GM23338 (cell line): ENCODE data around the gene SAPCD1. TPM values are rescaled to one million over a fixed set of nuclear protein-coding genes. Genes with fewer than 3 reads are reported as not detected.

Experiments used
- ATAC-seq: fragments of 200-7000 bp; cut with Tn5 transposase; 3 replicates; pipeline ENCODE4 v1.9.1; 2020
- DNase-seq: peaks from one replicate; pipeline ENCODE4 v3.0.0-alpha.2; 2015; ENCODE audit warnings: low spot score
- H2AFZ ChIP-seq: fragments of 200-600 bp; sonication (generic); 2 replicates; pipeline ENCODE4 v1.8.0; 2016; ENCODE audit warnings: antibody characterized with exemption, mild to moderate bottlenecking, moderate library complexity
- H3F3A ChIP-seq: fragments of 200-600 bp; sonication (generic); replicated peaks from 2 replicates; pipeline ENCODE4 v1.8.0; 2017; ENCODE audit warnings: antibody characterized with exemption, mixed run types, low read depth
- H3K27ac ChIP-seq: fragments of 200-600 bp; sonication (generic); 2 replicates; pipeline ENCODE4 v1.6.1; 2016; ENCODE audit warnings: low read depth
- H3K27me3 ChIP-seq: fragments of 200-600 bp; sonication (generic); 2 replicates; pipeline ENCODE4 v1.8.0; 2016; ENCODE audit warnings: mild to moderate bottlenecking, mixed run types, moderate library complexity; ENCODE audit not compliant: insufficient read depth
- H3K36me3 ChIP-seq: fragments of 200-600 bp; sonication (generic); 2 replicates; pipeline ENCODE4 v1.8.0; 2016; ENCODE audit warnings: mild to moderate bottlenecking; ENCODE audit not compliant: insufficient read depth
- H3K4me1 ChIP-seq: fragments of 200-600 bp; sonication (generic); 2 replicates; pipeline ENCODE4 v1.8.0; 2016; ENCODE audit warnings: mild to moderate bottlenecking, moderate library complexity; ENCODE audit not compliant: insufficient read depth
- H3K4me2 ChIP-seq: fragments of 200-600 bp; sonication (generic); 2 replicates; pipeline ENCODE4 v1.7.1; 2017; ENCODE audit warnings: mixed run types
- H3K4me3 ChIP-seq: fragments of 200-600 bp; sonication (generic); 2 replicates; pipeline ENCODE4 v1.6.1; 2016; ENCODE audit warnings: mixed run types
- H3K79me2 ChIP-seq: fragments of 200-600 bp; sonication (generic); replicated peaks from 2 replicates; pipeline ENCODE4 v1.8.0; 2017; ENCODE audit warnings: mild to moderate bottlenecking; ENCODE audit not compliant: insufficient read depth
- H3K9me2 ChIP-seq: fragments of 200-600 bp; sonication (generic); 2 replicates; pipeline ENCODE4 v1.8.0; 2017; ENCODE audit not compliant: insufficient read depth
- H4K20me1 ChIP-seq: fragments of 200-600 bp; sonication (generic); replicated peaks from 2 replicates; pipeline ENCODE4 v1.8.0; 2017; ENCODE audit warnings: mild to moderate bottlenecking; ENCODE audit not compliant: insufficient read depth
- H3K27ac Mint-ChIP-seq: 2 replicates; pipeline ENCODE4 v1.8.0; 2020; ENCODE audit warnings: inconsistent platforms, mild to moderate bottlenecking, moderate library complexity, mixed read lengths
- H3K27me3 Mint-ChIP-seq: 3 replicates; pipeline ENCODE4 v1.8.0; 2022; ENCODE audit warnings: low read depth, mild to moderate bottlenecking, moderate library complexity, mixed read lengths, inconsistent platforms; ENCODE audit not compliant: insufficient read depth, poor library complexity
- H3K36me3 Mint-ChIP-seq: 3 replicates; pipeline ENCODE4 v1.8.0; 2021; ENCODE audit warnings: low read depth, mild to moderate bottlenecking, inconsistent platforms, moderate library complexity, mixed read lengths
- H3K4me1 Mint-ChIP-seq: 3 replicates; pipeline ENCODE4 v1.8.0; 2020; ENCODE audit warnings: mild to moderate bottlenecking, inconsistent platforms, mixed read lengths
- H3K4me3 Mint-ChIP-seq: 3 replicates; pipeline ENCODE4 v1.8.0; 2021; ENCODE audit warnings: moderate library complexity, mild to moderate bottlenecking, inconsistent platforms, mixed read lengths
- H3K9me3 Mint-ChIP-seq: 3 replicates; pipeline ENCODE4 v1.8.0; 2020; ENCODE audit warnings: moderate library complexity, mild to moderate bottlenecking, inconsistent platforms, mixed read lengths
- CREB1 ChIP-seq: fragments of 250-450 bp; sonication (Bioruptor Pico); IDR thresholded peaks from 2 replicates; pipeline ENCODE4 v1.5.0; 2020; ENCODE audit warnings: low read depth, mild to moderate bottlenecking, moderate library complexity
- EZH2 ChIP-seq: fragments of 200-600 bp; sonication (generic); IDR thresholded peaks from one replicate; pipeline ENCODE4 v1.8.0; 2017; ENCODE audit warnings: antibody characterized with exemption, mild to moderate bottlenecking, low read depth; ENCODE audit not compliant: unreplicated experiment
- ZNF331 ChIP-seq: fragments of 250-450 bp; sonication (Bioruptor Pico); IDR thresholded peaks from 2 replicates; pipeline ENCODE4 v1.5.0; 2020; ENCODE audit warnings: low read depth, mild to moderate bottlenecking, moderate library complexity
- polyA plus RNA-seq: library from polyadenylated mRNA; unstranded; fragments of >200 nt; fragmentation: Nextera tagmentation; extraction: Ambion mirVana; gene quantifications from 2 replicates; pipeline ENCODE4 v1.2.1, GENCODE V29; 2016
- total RNA-seq: library from RNA; depleted of rRNA; stranded (reverse); fragments of >200 nt; shearing (Covaris generic); gene quantifications from 2 replicates; pipeline ENCODE4 v1.2.3, GENCODE V29; 2014
- TF ChIP-seq, protein P1 (sequence below): fragments of 250-450 bp; sonication (Bioruptor Pico); IDR thresholded peaks from 2 replicates; pipeline ENCODE4 v1.5.0; 2020; ENCODE audit warnings: mild to moderate bottlenecking, moderate library complexity
- TF ChIP-seq, protein P2 (sequence below), 2 experiments: fragments of 200-600 bp in 1 of 2; sonication (generic) in 1 of 2; conservative IDR thresholded peaks; 2 replicates each; pipeline versions ENCODE4 v1.5.1 to v1.6.1; 2016 to 2017; ENCODE audit warnings: antibody characterized with exemption in 2 of 2, low read depth in 2 of 2, mild to moderate bottlenecking in 2 of 2, moderate library complexity in 1 of 2

Gene SAPCD1
- total and polyA plus RNA-seq, 2 experiments from 2014 or later, result 3.9 to 5.0 TPM

GRCh38 chr6:31728767-31729514 lies 33.5 kb upstream of the SAPCD1 start, which contains the start of gene DDAH2:
TSS of gene DDAH2 (minus strand) at chr6:31729299. CDS start at chr6:31729161, 138 bp downstream.
- H4K20me1 ChIP-seq, result peaks cover 8% of the 10 kb centered on the region; the same call in 1 of the 2 replicates
- Mint-ChIP-seq H3K27ac (peak within 1 kb of the TSS; percentile 96), H3K4me3 (peak within 1 kb of the TSS; percentile 93), H3K27me3 (peaks cover 22% of the 10 kb centered on the region), H3K9me3 (no peaks in the 10 kb centered on the region; the same call in 2 of the 3 replicates), H3K36me3 (peaks cover 59% of the 10 kb centered on the region), H3K4me1 (peaks cover 24% of the 10 kb centered on the region)
- no peak for TF ChIP-seq EZH2
- TF ChIP-seq ZNF331, result no peak
- no peaks in the 10 kb centered on the region for H3K9me2 ChIP-seq
- peak within 1 kb of the TSS; percentile 79 for H3K27ac ChIP-seq
- H3K4me2 ChIP-seq, result peak within 1 kb of the TSS; percentile 98
- H2AFZ ChIP-seq, result peak within 1 kb of the TSS; percentile 95
- peak within 1 kb of the TSS; percentile 99 for H3K4me3 ChIP-seq
- H3K79me2 ChIP-seq, result peaks cover 5% of the 10 kb centered on the region; the same call in 1 of the 2 replicates
- peaks cover 29% of the 10 kb centered on the region for H3K36me3 ChIP-seq
- H3F3A ChIP-seq, result peaks cover 32% of the 10 kb centered on the region
- ATAC-seq (peak; percentile 7), DNase-seq (no peak)
- peaks cover 14% of the 10 kb centered on the region; the same call in 1 of the 2 replicates for H3K4me1 ChIP-seq
- peaks cover 8% of the 10 kb centered on the region; the same call in 1 of the 2 replicates for H3K27me3 ChIP-seq

GRCh38 chr6:31729515-31729978 lies 32.9 kb upstream of the SAPCD1 start:
- Histone ChIP-seq H3K27me3 (peaks cover 8% of the 10 kb centered on the region; the same call in 1 of the 2 replicates), H3K27ac (peak overlapping the region; percentile 79), H3K4me1 (peaks cover 19% of the 10 kb centered on the region), H3K4me3 (peak overlapping the region; percentile 99), H3K79me2 (peaks cover 11% of the 10 kb centered on the region), H3K4me2 (peak overlapping the region; percentile 98), H3K9me2 (no peaks in the 10 kb centered on the region), H3K36me3 (peaks cover 29% of the 10 kb centered on the region), H2AFZ (peak overlapping the region; percentile 95), H4K20me1 (peaks cover 11% of the 10 kb centered on the region; the same call in 1 of the 2 replicates), H3F3A (peaks cover 37% of the 10 kb centered on the region)
- DNase-seq (peak; percentile 98), ATAC-seq (peak; percentile 79)
- Mint-ChIP-seq H3K9me3 (no peaks in the 10 kb centered on the region; the same call in 2 of the 3 replicates), H3K27me3 (peaks cover 19% of the 10 kb centered on the region), H3K36me3 (peaks cover 64% of the 10 kb centered on the region), H3K27ac (peak overlapping the region; percentile 96), H3K4me3 (peak overlapping the region; percentile 93), H3K4me1 (peaks cover 30% of the 10 kb centered on the region)
- no peak for TF ChIP-seq EZH2
- TF ChIP-seq CREB1, result peak; percentile 12; the same call in 1 of the 2 replicates
- TF ChIP-seq, protein P1, sequence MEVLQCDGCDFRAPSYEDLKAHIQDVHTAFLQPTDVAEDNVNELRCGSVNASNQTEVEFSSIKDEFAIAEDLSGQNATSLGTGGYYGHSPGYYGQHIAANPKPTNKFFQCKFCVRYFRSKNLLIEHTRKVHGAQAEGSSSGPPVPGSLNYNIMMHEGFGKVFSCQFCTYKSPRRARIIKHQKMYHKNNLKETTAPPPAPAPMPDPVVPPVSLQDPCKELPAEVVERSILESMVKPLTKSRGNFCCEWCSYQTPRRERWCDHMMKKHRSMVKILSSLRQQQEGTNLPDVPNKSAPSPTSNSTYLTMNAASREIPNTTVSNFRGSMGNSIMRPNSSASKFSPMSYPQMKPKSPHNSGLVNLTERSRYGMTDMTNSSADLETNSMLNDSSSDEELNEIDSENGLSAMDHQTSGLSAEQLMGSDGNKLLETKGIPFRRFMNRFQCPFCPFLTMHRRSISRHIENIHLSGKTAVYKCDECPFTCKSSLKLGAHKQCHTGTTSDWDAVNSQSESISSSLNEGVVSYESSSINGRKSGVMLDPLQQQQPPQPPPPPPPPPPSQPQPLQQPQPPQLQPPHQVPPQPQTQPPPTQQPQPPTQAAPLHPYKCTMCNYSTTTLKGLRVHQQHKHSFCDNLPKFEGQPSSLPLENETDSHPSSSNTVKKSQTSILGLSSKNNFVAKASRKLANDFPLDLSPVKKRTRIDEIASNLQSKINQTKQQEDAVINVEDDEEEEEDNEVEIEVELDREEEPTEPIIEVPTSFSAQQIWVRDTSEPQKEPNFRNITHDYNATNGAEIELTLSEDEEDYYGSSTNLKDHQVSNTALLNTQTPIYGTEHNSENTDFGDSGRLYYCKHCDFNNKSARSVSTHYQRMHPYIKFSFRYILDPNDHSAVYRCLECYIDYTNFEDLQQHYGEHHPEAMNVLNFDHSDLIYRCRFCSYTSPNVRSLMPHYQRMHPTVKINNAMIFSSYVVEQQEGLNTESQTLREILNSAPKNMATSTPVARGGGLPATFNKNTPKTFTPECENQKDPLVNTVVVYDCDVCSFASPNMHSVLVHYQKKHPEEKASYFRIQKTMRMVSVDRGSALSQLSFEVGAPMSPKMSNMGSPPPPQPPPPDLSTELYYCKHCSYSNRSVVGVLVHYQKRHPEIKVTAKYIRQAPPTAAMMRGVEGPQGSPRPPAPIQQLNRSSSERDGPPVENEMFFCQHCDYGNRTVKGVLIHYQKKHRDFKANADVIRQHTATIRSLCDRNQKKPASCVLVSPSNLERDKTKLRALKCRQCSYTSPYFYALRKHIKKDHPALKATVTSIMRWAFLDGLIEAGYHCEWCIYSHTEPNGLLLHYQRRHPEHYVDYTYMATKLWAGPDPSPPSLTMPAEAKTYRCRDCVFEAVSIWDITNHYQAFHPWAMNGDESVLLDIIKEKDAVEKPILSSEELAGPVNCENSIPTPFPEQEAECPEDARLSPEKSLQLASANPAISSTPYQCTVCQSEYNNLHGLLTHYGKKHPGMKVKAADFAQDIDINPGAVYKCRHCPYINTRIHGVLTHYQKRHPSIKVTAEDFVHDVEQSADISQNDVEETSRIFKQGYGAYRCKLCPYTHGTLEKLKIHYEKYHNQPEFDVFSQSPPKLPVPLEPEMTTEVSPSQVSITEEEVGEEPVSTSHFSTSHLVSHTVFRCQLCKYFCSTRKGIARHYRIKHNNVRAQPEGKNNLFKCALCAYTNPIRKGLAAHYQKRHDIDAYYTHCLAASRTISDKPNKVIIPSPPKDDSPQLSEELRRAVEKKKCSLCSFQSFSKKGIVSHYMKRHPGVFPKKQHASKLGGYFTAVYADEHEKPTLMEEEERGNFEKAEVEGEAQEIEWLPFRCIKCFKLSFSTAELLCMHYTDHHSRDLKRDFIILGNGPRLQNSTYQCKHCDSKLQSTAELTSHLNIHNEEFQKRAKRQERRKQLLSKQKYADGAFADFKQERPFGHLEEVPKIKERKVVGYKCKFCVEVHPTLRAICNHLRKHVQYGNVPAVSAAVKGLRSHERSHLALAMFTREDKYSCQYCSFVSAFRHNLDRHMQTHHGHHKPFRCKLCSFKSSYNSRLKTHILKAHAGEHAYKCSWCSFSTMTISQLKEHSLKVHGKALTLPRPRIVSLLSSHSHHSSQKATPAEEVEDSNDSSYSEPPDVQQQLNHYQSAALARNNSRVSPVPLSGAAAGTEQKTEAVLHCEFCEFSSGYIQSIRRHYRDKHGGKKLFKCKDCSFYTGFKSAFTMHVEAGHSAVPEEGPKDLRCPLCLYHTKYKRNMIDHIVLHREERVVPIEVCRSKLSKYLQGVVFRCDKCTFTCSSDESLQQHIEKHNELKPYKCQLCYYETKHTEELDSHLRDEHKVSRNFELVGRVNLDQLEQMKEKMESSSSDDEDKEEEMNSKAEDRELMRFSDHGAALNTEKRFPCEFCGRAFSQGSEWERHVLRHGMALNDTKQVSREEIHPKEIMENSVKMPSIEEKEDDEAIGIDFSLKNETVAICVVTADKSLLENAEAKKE (CRISPR knock-in tag), result no peak
- TF ChIP-seq, protein P2, sequence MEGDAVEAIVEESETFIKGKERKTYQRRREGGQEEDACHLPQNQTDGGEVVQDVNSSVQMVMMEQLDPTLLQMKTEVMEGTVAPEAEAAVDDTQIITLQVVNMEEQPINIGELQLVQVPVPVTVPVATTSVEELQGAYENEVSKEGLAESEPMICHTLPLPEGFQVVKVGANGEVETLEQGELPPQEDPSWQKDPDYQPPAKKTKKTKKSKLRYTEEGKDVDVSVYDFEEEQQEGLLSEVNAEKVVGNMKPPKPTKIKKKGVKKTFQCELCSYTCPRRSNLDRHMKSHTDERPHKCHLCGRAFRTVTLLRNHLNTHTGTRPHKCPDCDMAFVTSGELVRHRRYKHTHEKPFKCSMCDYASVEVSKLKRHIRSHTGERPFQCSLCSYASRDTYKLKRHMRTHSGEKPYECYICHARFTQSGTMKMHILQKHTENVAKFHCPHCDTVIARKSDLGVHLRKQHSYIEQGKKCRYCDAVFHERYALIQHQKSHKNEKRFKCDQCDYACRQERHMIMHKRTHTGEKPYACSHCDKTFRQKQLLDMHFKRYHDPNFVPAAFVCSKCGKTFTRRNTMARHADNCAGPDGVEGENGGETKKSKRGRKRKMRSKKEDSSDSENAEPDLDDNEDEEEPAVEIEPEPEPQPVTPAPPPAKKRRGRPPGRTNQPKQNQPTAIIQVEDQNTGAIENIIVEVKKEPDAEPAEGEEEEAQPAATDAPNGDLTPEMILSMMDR (conservative IDR thresholded peaks at IDR 0.05; ENCODE audit: low read depth in 2 of 2), result peak; percentile 78 to 85; a peak in 3 of 4 replicates
